AG10803 (cell line): ENCODE data around the gene ATG5.

ENCODE experiments used
- DNase-seq: peaks from one replicate; pipeline ENCODE4 v3.0.0; 2010; ENCODE audit warnings: low read depth
- H3K4me3 ChIP-seq: 2 replicates; pipeline ENCODE4 v1.5.1; 2011; ENCODE audit warnings: mild to moderate bottlenecking, low read length, control low read depth
- TF ChIP-seq, protein P1 (sequence below): conservative IDR thresholded peaks from 2 replicates; pipeline ENCODE4 v1.5.1; 2011; ENCODE audit warnings: mild to moderate bottlenecking, low read length, control low read depth, inconsistent platforms

The ATG5 gene

DNA sequence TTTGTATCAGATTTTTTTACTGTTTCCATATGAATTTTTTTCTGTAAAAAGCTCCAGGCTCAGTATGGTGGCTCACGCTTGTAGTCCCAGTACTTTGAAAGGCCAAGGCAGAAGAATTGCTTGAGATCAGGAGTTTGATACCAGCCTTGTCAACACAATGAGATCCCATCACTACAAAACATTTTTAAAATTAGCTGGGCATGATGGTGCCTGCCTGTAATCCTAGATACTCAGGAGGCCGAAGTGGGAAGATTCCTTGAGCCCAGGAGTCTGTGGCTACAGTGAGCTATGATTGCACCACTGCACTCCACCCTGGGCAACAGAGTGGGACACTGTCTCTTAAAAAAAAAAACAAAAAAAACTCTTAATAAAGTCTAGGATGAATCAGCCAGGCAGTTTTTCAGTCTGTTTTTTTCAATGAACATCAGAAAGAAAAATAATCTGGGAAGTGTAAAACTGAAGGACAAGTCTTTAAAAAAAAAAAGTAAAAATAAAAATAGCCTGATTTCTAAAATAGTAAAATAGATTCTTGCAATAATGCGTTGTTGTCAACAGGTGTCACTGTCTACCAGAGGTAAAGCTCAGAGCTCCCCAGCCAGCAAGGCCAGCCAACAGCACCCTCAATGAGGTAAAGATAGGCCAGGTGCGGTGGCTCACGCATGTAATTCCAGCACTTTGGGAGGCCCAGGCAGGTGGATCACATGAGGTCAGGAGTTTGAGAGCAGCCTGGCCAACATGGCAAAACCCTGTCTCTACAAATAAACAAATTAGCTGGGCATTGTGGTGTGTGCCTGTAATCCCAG, 9.3 kb upstream of the ATG5 start:
- H3K4me3 ChIP-seq = no peak overlapping the region
- TF ChIP-seq, protein P1, sequence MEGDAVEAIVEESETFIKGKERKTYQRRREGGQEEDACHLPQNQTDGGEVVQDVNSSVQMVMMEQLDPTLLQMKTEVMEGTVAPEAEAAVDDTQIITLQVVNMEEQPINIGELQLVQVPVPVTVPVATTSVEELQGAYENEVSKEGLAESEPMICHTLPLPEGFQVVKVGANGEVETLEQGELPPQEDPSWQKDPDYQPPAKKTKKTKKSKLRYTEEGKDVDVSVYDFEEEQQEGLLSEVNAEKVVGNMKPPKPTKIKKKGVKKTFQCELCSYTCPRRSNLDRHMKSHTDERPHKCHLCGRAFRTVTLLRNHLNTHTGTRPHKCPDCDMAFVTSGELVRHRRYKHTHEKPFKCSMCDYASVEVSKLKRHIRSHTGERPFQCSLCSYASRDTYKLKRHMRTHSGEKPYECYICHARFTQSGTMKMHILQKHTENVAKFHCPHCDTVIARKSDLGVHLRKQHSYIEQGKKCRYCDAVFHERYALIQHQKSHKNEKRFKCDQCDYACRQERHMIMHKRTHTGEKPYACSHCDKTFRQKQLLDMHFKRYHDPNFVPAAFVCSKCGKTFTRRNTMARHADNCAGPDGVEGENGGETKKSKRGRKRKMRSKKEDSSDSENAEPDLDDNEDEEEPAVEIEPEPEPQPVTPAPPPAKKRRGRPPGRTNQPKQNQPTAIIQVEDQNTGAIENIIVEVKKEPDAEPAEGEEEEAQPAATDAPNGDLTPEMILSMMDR = peak; percentile 68
- DNase-seq = peak; percentile 49

DNA sequence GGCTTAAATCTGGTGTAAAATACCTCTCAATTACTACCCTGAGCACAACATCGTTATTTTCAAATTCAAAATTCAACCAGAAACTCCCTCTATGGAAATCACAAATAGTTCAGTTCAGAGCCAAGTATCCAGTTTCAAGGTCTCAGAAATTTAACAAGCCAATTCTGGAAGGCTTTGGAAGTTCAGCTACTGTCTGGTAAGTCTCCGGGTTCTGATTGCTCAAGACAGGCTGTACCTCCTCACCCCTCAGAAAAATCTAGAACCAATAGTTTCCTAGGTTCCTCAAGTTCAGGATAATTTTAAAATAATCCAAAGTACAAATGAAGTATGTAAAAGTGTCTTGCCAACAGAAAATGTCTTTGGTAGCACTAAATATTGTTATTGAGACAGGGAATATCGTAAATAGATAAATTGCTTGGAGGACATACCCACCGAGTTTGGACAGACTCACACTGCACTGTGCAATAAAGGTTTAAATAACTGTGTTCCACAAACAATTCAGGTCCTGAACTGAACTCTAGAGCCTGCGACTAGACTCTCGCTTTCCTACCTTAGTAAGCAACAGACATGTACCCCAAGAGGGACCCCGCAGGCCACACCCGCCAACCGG, 729 bp downstream of the ATG5 start:
- peak overlapping the region; percentile 99 for H3K4me3 ChIP-seq
- TF ChIP-seq, protein P1 = no peak
- DNase-seq = peak; percentile 23

DNA sequence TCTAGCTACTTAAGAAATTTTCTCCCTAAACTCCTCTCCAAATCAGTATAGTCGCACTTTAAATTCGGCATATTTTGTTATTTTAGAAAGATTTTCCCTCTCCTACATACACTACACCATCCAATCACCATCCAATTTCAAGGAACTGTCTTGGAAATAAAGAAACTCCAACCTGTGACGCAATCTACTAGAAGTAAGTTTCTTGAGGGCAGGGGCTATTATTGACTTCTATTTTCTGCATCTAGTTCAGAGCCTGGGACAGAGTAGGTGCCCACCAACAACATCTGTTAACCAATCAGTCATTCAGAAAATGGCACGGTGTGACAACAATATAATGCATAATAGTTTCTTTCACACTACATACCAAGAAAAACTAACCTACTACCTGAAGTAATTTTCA, 3.6 kb downstream of the ATG5 start:
- TF ChIP-seq, protein P1 = no peak
- no peak overlapping the region for H3K4me3 ChIP-seq
- no peak for DNase-seq

DNA sequence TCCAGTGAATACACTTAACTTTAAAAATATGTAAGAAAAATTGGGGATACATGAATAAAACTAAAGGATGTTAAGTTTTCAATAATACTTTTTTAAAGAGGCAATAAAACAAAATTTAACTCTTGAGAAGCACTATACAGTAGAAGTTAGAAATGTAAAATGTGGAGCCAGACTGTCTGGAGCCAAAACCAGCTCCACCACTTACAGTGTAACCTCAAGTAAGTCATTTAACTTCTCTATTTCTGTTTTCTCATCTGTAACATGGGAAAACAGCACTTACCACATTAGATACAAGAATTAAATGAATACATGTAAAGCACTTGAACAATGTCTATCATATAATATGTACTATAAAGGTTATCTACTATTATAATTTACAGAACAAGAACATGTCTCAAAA, 6.7 kb downstream of the ATG5 start:
- H3K4me3 ChIP-seq = no peak overlapping the region
- DNase-seq = no peak
- TF ChIP-seq, protein P1 = no peak

DNA sequence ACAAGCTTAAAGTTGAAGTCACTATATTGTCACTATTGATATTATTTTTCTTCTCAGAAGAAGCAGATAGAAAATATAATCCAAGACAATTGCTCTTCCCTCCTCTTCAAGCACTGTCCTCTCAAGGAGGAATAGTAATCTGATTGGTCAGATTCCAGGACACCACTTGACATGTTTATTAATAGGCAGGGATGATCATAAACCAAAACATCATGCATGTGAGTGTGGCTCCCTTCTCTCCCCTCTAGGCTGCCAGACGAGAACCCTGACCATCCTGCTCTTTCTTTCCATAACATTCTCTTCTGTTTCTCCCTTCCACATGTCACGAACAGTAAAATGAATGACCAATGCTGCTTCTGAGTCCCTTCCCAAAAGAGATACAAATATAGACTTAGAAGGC, 7.5 kb downstream of the ATG5 start:
- no peak overlapping the region for H3K4me3 ChIP-seq
- TF ChIP-seq, protein P1 = no peak
- no peak for DNase-seq

DNA sequence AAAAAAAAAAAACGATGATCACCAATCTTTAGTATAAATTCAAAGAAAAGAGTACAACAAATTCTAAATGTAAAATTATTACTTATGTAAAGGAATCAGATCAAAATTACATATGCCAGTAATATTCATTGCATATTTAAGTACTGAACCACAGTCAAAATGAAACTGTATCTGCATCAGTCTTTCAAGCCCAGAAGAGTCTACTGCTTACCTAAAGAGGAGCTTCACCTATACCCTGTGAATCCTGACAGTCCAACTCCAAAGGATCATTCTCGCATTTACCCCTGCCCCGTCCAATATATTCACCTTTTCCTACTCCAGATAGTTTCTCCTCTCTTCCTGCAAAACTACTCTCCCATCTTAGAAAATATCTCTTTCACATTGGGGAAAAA, 9.2 kb downstream of the ATG5 start:
- TF ChIP-seq, protein P1 = no peak
- DNase-seq = no peak
- no peak overlapping the region for H3K4me3 ChIP-seq
